Keratinocyte (primary cell): ENCODE results near the gene PSD.

Experiments
- EZH2 ChIP-seq: IDR thresholded peaks from one replicate; pipeline ENCODE4 v1.6.1; 2012; ENCODE audit warnings: inconsistent platforms, mild to moderate bottlenecking, low read length, moderate library complexity
- TF ChIP-seq, protein P1 (sequence below), 3 experiments: IDR thresholded peaks in 1 of 3; conservative IDR thresholded peaks in 1 of 3; optimal IDR thresholded peaks in 1 of 3; 2 replicates in 2 of 3; 3 replicates in 1 of 3; pipeline versions ENCODE3 to v1.5.1; 2011; ENCODE audit warnings: low read length in 3 of 3, mild to moderate bottlenecking in 3 of 3, moderate library complexity in 2 of 3, control low read depth in 1 of 3, inconsistent platforms in 1 of 3; ENCODE audit not compliant: insufficient read depth in 2 of 3; ENCODE audit errors: extremely low read depth in 1 of 3

DNA sequence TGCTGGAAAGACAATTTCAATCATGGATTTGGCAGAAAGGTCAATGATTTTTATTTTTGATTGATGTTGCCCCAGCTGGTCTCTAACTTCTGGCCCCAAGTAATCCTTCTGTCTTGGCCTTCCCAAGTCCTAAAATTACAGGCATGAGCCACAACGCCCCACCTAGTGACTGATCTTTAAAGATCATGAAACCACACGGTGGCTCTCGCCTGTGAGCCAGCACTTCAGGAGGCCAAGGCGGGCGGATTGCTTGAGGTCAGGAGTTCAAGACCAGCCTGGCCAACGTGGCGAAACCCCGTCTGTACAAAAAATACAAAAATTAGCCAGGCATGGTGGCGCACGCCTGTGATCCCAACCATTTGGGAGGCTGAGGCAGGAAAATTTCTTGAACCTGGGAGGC lies 45.4 kb upstream of the PSD start:
- TF ChIP-seq, protein P1, sequence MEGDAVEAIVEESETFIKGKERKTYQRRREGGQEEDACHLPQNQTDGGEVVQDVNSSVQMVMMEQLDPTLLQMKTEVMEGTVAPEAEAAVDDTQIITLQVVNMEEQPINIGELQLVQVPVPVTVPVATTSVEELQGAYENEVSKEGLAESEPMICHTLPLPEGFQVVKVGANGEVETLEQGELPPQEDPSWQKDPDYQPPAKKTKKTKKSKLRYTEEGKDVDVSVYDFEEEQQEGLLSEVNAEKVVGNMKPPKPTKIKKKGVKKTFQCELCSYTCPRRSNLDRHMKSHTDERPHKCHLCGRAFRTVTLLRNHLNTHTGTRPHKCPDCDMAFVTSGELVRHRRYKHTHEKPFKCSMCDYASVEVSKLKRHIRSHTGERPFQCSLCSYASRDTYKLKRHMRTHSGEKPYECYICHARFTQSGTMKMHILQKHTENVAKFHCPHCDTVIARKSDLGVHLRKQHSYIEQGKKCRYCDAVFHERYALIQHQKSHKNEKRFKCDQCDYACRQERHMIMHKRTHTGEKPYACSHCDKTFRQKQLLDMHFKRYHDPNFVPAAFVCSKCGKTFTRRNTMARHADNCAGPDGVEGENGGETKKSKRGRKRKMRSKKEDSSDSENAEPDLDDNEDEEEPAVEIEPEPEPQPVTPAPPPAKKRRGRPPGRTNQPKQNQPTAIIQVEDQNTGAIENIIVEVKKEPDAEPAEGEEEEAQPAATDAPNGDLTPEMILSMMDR (optimal IDR thresholded peaks at IDR 0.05 in 1 of 3, IDR thresholded peaks at IDR 0.05 in 1 of 3, conservative IDR thresholded peaks at IDR 0.05 in 1 of 3; ENCODE audit: extremely low read depth in 1 of 3, insufficient read depth in 2 of 3, low read length in 3 of 3): no peak
- TF ChIP-seq EZH2: no peak
